UCSD-AML1 (cell line): ENCODE results near the gene NCAM1.
"Not testable (repeated sequence)": the region's sequence is repeated elsewhere in the genome, so short reads cannot be mapped to it uniquely, and the experiment has no call there.

ENCODE experiments used
- DNase-seq: peaks from one replicate; lab custom pipeline; 2025; ENCODE audit not compliant: unreplicated experiment; lab: John Stamatoyannopoulos, UW

Gene NCAM1

DNA sequence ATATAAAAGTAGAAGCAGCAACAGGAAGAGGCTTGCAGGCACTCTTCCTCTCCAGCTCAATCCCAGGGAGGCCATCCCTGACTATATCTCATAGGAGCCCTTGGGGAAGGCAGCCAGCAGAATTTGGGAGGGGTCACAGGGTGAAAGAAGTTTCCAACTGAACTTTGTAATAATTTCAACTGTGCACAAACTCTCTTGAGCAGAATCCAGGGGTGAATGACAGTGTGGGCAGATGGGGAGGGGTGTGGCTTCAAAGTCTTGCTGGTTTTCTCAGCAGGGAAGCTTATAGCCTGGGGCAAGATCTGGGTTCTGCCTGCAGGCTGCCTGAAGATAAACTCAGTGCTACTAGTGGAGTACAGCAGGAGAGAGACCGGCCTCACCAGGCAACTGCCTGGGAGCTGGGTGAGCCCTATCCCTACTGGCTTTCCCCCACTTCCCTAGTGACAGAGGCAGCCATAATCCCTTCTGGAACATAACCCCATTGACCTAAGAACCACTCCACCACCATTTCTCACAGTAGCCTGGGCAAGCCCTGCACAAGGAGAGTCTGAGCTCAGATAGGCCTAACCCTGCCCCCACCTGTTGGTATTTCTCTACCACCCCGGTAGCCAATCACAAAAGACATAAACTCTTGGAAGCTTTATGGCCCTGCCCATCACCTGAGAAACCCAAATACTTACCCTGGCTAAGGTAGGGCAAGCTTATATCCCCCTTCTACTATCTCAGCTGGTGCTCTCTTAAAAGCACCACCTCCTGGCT lies 335.4 kb downstream of the NCAM1 start:
- no peak for DNase-seq

GRCh38 chr11:113298496-113298895 lies 337.3 kb downstream of the NCAM1 start:
- not testable (repeated sequence) for DNase-seq

GRCh38 chr11:113304916-113305315 lies 343.7 kb downstream of the NCAM1 start:
- DNase-seq: no peak

- DNase-seq: peak; percentile 58
These were observed 344.5 kb downstream of the NCAM1 start for GRCh38 chr11:113305440-113306336.

- no peak for DNase-seq
These were observed 347.4 kb downstream of the NCAM1 start for GRCh38 chr11:113308601-113309000.

DNA sequence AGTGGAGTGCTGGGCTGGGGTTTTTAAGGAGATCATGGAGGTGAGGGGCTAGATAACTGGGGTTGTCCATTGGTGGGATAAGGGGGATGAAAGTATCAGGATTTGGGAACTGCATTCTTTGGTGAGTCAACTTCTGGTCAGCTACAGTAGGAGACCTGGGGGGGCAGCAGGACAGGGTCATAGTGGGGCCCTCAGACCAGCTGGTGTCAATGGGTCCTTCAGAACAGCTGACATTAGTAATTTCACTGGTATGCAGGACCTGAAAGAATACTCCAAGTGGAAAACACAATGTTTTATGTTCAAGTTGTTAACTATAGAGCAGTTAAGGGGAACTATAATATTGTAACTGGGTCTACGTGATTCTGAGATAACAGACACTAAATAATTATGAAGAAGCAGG lies 350.3 kb downstream of the NCAM1 start:
- no peak for DNase-seq

GRCh38 chr11:113313601-113314000 lies 352.4 kb downstream of the NCAM1 start:
- no peak for DNase-seq

GRCh38 chr11:113314065-113314388 lies 352.8 kb downstream of the NCAM1 start:
- DNase-seq: no peak

DNA sequence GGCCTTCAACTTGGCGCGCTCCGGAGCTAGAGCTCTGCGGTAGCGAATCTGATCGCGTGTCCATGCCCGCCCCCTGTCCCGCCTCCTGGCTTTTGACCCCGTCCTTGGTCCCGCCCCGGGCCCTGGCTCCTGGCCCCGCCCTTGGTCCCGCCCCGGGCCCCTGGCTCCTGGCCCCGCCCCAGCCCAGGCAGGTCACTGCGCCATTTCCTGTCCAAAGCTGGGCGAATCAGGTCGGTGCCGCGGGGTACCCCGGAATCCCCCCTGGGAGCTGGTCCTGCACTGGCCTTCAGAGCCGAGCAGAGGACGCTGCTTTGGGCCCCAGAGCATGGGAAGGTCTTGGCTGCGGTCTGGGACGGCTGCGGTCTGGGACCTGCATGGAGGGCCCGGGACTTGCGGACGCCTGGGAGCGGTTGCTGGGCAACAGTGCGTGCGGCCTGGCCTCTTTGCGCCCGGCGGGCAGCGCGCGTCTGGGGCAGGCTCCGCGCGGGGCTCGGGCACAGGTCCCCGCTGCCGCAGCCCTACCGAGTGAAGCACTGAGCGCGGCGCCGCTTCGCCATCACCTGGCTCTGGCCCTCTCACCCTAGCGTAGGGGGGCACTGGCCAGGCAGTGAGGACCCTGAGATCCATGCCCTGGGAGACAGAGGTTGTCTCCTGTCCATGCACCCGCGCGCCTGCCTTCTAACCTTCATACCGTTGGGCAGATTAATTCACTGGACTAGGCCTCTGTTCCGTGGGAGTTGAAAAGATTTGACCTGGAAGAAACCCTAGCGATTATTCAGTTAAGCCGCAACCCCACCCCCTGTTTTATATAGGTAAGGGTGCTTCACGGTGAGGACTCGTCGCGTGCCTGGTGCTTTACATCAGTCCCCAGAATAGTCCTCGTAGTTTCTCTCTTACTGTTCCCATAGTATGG lies 353.4 kb downstream of the NCAM1 start, which contains the start of gene TTC12:
Gene TTC12, plus strand, starts transcription at position 195 of the 913 bp plus-strand sequence. CDS start 1,675 bp downstream, outside the sequence.
- DNase-seq: no peak

- no peak for DNase-seq
These were observed 354.6 kb downstream of the NCAM1 start for GRCh38 chr11:113315811-113316210.

- no peak for DNase-seq
These were observed 355.0 kb downstream of the NCAM1 start for GRCh38 chr11:113316256-113316655.

- no peak for DNase-seq
These were observed 356.1 kb downstream of the NCAM1 start for GRCh38 chr11:113317339-113317738.

DNA sequence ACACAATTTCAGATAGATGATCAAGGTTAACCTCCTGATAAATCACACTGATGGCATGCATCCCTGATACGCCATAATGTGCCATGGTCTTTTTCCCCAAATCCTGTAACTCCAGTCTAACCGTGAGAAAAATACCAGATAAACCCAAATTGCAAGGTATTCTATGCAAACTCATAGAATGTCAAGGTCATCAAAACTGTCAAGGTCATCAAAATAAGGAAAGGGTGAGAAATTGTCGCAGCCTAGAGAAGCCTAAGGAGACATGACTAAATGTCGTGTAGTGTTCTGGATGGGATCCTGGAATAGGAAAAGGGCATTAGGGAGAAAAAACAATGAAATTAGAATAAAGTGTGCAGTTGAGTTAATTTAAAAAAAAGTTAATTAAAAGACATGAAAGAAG lies 357.9 kb downstream of the NCAM1 start:
- DNase-seq: no peak

- no peak for DNase-seq
These were observed 360.9 kb downstream of the NCAM1 start for GRCh38 chr11:113322158-113322557.

DNA sequence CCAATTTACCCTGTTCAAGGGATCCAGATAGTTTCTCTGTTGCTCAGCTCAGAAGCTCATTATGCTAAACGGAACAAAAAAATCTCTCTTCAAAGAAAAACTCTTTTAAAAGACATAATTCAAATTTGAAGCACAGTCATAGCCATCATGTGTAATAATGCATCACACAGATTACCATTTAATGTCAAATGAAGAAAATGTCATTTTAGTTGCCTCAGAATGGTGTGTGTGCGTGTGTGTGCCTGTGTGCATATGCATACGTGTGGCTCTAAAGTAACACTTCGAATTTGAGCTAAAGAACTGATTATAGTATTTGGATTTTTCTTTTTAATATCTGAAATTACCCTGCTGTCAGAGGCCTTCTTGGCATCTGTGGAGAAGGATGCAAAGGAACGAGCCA lies 363.0 kb downstream of the NCAM1 start:
- no peak for DNase-seq
